GM12874 (cell line): ENCODE measurements around the gene CCDC40.
A peak's percentile ranks its signal among the peaks of the same experiment; 100 is the strongest.

Experiments
- TF ChIP-seq, protein P1 (sequence below): IDR thresholded peaks from 2 replicates; pipeline ENCODE4 v1.5.1; 2011; ENCODE audit warnings: low read depth, mild to moderate bottlenecking, control low read depth, low read length, moderate library complexity; ENCODE audit not compliant: insufficient read depth

CCDC40 gene

DNA sequence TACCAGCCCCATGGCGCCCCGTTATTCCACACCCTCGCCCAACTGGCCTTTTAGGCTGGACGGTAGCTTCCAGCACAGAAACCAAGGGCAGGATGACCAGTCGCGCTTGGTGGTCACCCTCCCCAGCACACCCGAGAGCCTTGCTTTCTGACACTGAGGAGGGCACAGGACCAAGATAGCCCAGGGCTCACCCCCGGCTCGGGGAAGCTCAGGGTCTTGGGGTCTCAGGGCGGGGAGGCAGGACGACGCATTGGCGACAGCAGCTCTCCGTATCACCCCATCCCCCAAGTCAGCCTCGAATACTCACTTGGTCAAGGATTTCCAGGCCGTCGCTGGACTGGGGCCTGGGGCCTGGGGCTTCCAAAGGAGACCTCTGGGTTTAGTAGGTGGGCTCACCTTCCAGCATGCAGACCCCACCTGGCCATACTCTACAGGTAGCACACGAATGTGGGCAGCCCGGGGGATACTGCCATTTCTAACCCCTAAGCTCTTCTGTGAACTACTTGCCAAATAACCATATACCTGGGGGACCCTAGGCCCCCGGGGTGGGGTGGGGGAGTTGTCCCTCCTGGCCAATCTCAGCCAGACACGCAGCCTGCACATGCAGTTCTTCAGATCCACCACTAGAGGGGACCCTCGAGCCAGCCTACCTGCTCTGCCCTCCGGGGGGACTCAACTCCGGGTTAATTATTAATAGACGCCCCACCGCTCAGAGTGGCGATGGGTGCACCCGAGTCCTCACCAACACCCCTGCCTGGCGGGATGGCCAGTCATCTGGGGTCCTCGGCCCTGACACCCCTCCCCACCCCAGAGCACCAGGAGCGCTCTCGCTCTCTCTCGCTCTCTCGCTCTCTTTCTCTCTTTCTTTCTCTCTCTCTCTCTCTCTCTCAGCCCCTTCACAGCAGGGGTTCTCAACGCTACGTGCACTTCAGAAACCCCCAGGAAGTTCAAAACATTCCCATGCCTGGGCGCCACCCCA is 30.8 kb upstream of the CCDC40 start:
- TF ChIP-seq, protein P1, sequence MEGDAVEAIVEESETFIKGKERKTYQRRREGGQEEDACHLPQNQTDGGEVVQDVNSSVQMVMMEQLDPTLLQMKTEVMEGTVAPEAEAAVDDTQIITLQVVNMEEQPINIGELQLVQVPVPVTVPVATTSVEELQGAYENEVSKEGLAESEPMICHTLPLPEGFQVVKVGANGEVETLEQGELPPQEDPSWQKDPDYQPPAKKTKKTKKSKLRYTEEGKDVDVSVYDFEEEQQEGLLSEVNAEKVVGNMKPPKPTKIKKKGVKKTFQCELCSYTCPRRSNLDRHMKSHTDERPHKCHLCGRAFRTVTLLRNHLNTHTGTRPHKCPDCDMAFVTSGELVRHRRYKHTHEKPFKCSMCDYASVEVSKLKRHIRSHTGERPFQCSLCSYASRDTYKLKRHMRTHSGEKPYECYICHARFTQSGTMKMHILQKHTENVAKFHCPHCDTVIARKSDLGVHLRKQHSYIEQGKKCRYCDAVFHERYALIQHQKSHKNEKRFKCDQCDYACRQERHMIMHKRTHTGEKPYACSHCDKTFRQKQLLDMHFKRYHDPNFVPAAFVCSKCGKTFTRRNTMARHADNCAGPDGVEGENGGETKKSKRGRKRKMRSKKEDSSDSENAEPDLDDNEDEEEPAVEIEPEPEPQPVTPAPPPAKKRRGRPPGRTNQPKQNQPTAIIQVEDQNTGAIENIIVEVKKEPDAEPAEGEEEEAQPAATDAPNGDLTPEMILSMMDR: peak; percentile 98

DNA sequence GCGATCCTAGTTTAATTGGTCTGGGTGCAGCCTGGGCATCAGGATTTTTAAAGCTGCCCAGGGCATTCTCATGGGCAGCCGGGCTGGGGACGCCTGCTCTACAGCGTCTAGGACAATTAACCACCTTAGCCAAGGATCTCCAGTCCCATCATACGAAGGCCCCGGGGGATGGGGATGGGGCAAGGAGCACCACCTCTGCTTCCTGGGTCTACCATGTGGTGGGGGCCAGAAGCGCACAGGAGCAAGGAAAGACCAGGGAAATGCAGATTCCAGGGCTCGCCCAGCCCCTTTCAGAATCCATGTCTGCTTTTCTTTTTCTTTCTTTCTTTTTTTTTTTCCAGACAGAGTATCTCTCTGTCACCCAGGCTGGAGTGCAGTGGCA is 30.1 kb upstream of the CCDC40 start:
- TF ChIP-seq, protein P1: no peak

DNA sequence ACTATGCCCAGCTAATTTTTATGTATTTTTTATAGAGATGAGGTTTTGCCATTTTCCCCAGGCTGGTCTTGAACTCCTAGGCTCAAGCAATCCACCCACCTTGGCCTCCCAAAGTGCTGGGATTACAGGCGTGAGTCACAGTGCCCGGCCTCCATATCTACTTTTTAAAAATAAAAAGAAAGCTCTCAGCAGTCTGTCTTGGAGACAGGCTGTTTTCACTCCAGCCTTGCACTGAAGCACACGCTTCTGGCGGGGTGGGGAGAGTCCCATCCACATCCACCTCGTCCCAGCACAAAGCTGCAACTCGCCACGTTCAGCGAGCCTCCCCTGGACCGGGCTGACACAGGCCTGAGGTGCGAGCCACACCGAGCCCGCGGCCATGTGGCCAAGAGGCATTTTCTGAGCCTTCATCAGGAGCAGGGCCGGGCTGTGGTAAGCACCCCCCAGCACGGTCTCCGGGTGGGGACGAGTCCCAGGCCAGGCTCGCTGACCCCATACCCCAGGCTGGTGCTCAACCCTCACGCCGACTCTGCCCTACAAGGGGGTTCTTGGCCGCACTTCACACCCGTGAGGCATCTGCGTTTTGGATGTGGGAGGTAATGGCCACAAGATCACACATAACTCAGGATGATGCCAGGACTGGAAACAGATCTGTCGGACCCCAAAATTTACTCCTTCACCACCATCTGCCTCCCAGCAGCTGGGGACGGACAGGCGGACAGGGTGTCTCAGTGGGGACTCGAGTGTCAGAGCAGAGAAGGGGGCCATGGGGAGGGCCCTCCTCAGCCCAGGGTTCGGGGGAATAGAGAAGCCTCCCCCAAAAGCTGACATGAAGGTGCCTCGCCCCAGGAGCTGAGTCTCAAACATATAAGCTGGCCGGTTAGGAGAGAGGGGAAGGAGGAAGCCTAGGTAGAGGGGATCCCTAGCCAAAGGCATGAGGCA is 29.4 kb upstream of the CCDC40 start:
- TF ChIP-seq, protein P1: no peak

DNA sequence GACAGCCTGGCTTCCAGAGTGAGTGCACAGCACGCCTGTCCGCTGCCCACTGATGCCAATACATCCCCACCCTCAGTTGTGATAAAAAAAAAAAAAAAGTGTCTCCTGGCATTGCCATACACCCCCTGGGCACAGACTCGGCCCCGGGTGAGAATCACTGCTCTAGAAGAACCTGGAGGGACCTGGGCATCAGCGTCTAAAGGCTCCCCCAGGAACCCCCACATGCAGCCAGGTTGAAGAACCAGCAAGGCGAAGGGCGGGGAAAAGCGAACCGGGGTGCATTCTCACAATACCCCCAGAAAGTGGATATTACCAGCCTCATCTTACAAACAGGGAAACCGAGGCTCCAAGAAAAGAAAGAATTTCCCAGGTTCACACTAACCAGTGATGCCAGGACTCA is 28.5 kb upstream of the CCDC40 start:
- TF ChIP-seq, protein P1: no peak

DNA sequence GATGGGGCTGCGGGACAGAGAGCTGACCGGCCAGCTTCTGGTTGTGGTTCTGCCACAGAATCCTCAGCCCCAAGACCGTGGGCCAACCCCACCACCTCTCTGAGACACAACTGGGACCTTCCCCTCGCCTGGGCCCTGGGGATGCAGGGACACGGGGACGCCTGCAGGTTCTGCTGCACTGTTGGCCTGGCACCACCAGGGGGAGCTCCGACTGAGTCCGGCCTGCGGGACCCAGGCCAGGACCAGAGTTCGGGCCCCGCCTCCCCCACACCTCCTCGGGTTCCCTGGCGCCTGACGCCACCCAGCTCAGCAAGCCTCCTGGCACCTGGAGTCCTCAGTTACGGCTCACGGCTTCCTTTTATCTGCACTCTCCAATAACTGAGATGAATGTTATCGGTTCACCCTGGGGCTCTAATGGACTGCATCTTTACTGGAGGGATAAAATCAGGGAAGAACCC is 28.0 kb upstream of the CCDC40 start:
- TF ChIP-seq, protein P1: peak; percentile 98

DNA sequence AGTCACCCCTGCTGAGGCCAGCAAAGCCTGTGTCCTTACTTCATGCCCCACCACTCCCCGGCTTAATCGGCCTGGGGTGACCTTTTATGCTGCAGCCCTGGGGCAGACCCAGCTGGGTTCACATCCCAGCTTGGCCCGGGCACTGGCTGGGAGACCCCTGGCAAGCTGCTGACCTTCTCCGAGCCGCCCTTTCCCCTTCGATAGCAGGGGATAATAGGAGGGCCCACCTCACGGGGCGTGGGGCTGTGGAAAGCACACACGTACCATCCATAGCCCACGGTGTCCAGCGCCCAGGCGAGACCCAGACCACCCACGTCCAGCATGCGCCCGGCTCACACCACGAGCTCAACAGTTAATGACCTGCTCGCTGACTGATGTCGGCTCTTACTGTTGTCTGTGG is 27.6 kb upstream of the CCDC40 start:
- TF ChIP-seq, protein P1: no peak
